ENCODE results near the gene TRMT44. TPM values are rescaled to one million over a fixed set of nuclear protein-coding genes. Genes with fewer than 3 reads are reported as not detected.

Gene TRMT44
- total and polyA plus RNA-seq, 2 of the 4 experiments (the other 2 are of a cell fraction) = 7.3 to 8.1 TPM

DNA sequence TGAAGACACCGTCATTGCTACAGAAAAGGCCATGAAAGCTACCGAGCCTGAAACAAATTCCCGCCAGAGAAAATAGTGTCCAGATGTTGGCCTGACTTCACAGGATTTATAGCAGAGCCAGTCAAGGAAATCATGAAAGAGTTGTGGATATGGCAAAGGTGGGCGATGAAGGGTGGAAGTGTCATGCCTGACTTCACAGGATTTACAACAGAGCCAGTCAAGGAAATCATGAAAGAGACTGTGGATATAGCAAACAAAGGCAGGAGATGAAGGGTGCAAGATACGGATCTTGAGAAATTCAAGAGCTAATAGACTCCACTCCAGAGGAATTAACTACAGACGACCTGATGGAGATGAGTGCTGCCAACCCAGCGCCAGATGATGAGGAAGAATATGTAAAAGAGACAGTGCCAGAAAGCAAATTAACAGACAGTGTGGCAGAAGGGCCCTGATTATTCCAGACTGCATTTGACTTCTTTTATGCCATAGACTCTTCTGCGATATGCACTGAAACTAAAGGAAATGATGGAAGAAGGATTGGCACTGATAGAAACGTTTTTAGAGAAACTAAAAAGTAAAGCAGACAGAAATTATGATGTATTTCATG is 17.2 kb downstream of the TRMT44 start:
- DNase-seq = no peak
- Histone ChIP-seq H3K4ac (ENCODE audit: low read depth, low read length) (no peak overlapping the region), H3K4me2 (ENCODE audit: low read depth, low read length) (no peak overlapping the region), H3K14ac (replicated peaks; ENCODE audit: low read depth, low read length) (no peak overlapping the region), H4K91ac (ENCODE audit: insufficient read depth, low read depth, low read length) (no peak overlapping the region), H4K5ac (ENCODE audit: low read depth, low read length) (no peak overlapping the region), H3K9ac (ENCODE audit: low read depth, low read length) (no peak overlapping the region), H2BK15ac (ENCODE audit: low read depth, low read length) (no peak overlapping the region), H4K20me1 (ENCODE audit: insufficient read depth, low read length) (peaks cover 7% of the 10 kb centered on the region; the same call in 1 of the 2 replicates), H3K36me3 (ENCODE audit: control insufficient read depth, insufficient read depth, low read length) (peaks cover 40% of the 10 kb centered on the region), H4K8ac (ENCODE audit: low read depth in 2 of 2, low read length in 2 of 2) (no peak overlapping the region), H3K4me3 (ENCODE audit: insufficient read depth, low read depth, low read length) (no peak overlapping the region), H3K9me1 (ENCODE audit: insufficient read depth, low read length) (no peaks in the 10 kb centered on the region), H2BK120ac (ENCODE audit: low read depth, low read length) (no peak overlapping the region), H2AK5ac (ENCODE audit: low read depth, low read length) (no peak overlapping the region), H2AK9ac (replicated peaks; ENCODE audit: low read depth, low read length, poor library complexity) (no peak overlapping the region), H3K23ac (ENCODE audit: low read depth, low read length) (no peak overlapping the region), H3K9me3 (ENCODE audit: control insufficient read depth, insufficient read depth, low read length) (no peaks in the 10 kb centered on the region), H2BK20ac (ENCODE audit: low read depth, low read length) (no peak overlapping the region), H3K56ac (ENCODE audit: extremely low read depth, insufficient read depth, low read length) (no peak overlapping the region), H3K27ac (ENCODE audit: insufficient read depth, low read length) (no peak overlapping the region), H2AFZ (replicated peaks; ENCODE audit: low read length, poor library complexity) (no peak overlapping the region), H3K79me1 (ENCODE audit: low read depth in 1 of 2, low read length in 2 of 2) (0 out of 4 replicates have a peak, but pooled peaks cover 2 to 3% of the 10 kb centered on the region in 2 experiments), H3K18ac (ENCODE audit: low read depth, low read length) (no peak overlapping the region), H2BK5ac (ENCODE audit: low read depth, low read length, poor library complexity, severe bottlenecking) (no peak overlapping the region), H3K27me3 (ENCODE audit: control insufficient read depth, insufficient read depth, low read length) (no peaks in the 10 kb centered on the region), H3K4me1 (ENCODE audit: control insufficient read depth, insufficient read depth, low read length) (no peaks in the 10 kb centered on the region)
- POLR2A ChIA-PET (ENCODE audit: unreplicated experiment) = no interaction called here
- no peak for ATAC-seq (ENCODE audit: low read depth)
- 92% methylated on average over 3 of the region's 9 CpGs; no CpG with 5 or more reads in 1 of the 2 experiments for WGBS, 2 experiments (ENCODE audit: extremely low coverage in 2 of 2, insufficient read length in 1 of 2)
- BruUV-seq (replicated peaks) = no TSS peak
- TF ChIP-seq RCOR1 (IDR thresholded peaks at IDR 0.05; ENCODE audit: insufficient replicate concordance, low read length) (no peak), MXI1 (IDR thresholded peaks at IDR 0.05; ENCODE audit: borderline replicate concordance, low read depth, low read length) (no peak), RAD21 (IDR thresholded peaks at IDR 0.05; ENCODE audit: low read length) (no peak), CEBPB (IDR thresholded peaks at IDR 0.05; ENCODE audit: low read depth, low read length) (no peak), FOS (IDR thresholded peaks at IDR 0.05; ENCODE audit: low read depth, low read length) (no peak), CHD1 (IDR thresholded peaks at IDR 0.05; ENCODE audit: low read depth, low read length) (no peak), BHLHE40 (IDR thresholded peaks at IDR 0.05; ENCODE audit: low read depth, low read length) (no peak), MAZ (IDR thresholded peaks at IDR 0.05; ENCODE audit: borderline replicate concordance, low read depth, low read length) (no peak)
- TF ChIP-seq, protein P1, sequence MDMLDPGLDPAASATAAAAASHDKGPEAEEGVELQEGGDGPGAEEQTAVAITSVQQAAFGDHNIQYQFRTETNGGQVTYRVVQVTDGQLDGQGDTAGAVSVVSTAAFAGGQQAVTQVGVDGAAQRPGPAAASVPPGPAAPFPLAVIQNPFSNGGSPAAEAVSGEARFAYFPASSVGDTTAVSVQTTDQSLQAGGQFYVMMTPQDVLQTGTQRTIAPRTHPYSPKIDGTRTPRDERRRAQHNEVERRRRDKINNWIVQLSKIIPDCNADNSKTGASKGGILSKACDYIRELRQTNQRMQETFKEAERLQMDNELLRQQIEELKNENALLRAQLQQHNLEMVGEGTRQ (IDR thresholded peaks at IDR 0.05; ENCODE audit: low read depth, low read length) = no peak
- CTCF ChIA-PET = no interaction called here
- intact Hi-C loops (cut with micrococcal nuclease) = no loop called here
- dilution Hi-C loops (cut with HindIII; ENCODE audit: low sequenced_read_pairs, unreplicated experiment) = no loop called here
- in situ Hi-C loops (cut with MboI; ENCODE audit: low sequenced_read_pairs) = no loop called here
